ENCODE measurements around the gene HDAC4. TPM values are rescaled to one million over a fixed set of nuclear protein-coding genes. Genes with fewer than 3 reads are reported as not detected.

The HDAC4 gene
- polyA plus RNA-seq, 1 experiment = 4.4 TPM

DNA sequence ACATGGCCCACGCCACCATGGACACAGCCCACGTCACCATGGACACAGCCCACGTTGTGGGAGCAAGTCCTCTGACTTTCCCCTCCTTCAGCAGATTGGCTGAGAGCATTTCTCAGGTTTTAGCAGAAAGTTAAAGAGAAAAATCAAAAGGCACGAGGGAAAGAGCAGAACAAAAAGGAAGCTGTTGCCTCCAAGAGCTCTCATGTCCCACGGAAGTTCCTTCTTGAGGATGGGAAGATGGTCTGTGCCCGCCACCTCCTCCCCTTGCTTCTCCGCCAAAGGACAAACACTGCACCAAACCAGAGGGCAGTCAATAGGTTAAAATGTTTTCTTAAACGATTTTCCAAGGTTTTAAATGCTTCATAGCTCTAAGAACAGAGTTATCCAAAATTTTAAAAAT is 148.4 kb downstream of the HDAC4 start:
- Histone ChIP-seq H3K36me3 (ENCODE audit: control insufficient read depth, insufficient read depth, low read length) (no peaks in the 10 kb centered on the region), H3K4me3 (ENCODE audit: low read depth, low read length) (no peak overlapping the region), H3K27me3 (ENCODE audit: control insufficient read depth, insufficient read depth, low read length) (no peaks in the 10 kb centered on the region)
- CTCF ChIA-PET = no interaction called here
- POLR2A ChIA-PET = no interaction called here
- TF ChIP-seq, protein P1, sequence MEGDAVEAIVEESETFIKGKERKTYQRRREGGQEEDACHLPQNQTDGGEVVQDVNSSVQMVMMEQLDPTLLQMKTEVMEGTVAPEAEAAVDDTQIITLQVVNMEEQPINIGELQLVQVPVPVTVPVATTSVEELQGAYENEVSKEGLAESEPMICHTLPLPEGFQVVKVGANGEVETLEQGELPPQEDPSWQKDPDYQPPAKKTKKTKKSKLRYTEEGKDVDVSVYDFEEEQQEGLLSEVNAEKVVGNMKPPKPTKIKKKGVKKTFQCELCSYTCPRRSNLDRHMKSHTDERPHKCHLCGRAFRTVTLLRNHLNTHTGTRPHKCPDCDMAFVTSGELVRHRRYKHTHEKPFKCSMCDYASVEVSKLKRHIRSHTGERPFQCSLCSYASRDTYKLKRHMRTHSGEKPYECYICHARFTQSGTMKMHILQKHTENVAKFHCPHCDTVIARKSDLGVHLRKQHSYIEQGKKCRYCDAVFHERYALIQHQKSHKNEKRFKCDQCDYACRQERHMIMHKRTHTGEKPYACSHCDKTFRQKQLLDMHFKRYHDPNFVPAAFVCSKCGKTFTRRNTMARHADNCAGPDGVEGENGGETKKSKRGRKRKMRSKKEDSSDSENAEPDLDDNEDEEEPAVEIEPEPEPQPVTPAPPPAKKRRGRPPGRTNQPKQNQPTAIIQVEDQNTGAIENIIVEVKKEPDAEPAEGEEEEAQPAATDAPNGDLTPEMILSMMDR (IDR thresholded peaks at IDR 0.05; ENCODE audit: insufficient read depth, low read depth, low read length) = no peak
- DNase-seq (ENCODE audit: low read depth) = no peak

GRCh38 chr2:239251971-239252370 is 148.8 kb downstream of the HDAC4 start:
- H3K27me3 ChIP-seq (ENCODE audit: control insufficient read depth, insufficient read depth, low read length) = no peaks in the 10 kb centered on the region
- H3K36me3 ChIP-seq (ENCODE audit: control insufficient read depth, insufficient read depth, low read length) = no peaks in the 10 kb centered on the region
- TF ChIP-seq, protein P1 (IDR thresholded peaks at IDR 0.05; ENCODE audit: insufficient read depth, low read depth, low read length) = no peak
- POLR2A ChIA-PET = no interaction called here
- DNase-seq (ENCODE audit: low read depth) = no peak
- no peak overlapping the region for H3K4me3 ChIP-seq (ENCODE audit: low read depth, low read length)
- CTCF ChIA-PET = no interaction called here

DNA sequence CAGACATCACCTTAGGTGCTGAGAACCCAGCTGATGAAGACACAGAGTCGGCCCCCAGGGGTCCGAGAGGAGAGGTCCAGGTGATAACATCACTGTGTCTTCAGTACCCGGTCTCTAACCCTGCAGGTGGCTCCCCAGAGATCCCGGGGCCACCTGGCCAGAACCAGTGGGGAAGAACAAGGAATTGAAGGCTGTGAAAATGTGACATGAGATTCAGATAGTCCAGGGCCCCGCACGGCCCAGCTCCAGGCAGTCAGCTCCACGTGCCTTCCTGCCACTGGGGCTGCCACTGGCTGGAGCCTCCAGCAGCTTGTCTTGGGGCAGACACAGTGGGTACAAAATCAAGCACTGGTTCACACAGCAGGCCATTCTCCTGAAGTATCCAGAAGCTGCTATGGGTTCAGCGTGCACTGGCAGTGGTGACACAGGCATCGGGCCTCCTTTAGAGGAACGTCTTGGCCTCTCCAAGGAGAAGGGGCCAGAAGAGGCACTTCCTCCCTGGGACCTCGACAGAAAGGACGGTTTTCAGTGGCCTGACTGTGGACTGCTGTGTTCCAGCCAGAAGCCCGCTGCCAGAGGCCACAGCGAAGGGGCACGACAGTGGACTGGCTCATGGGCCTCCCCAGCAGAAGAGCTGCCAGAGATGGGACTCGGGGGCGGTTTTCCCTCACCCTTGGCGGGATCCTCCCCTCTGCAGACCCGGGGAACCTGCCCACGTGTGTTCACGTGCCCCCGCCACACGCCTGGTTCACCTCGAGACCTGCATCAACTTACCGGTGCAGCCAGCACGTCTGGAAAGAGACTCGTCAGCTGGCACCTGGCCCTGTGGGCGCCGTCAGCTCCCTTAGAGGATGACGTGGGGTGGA is 150.4 kb downstream of the HDAC4 start:
- DNase-seq (ENCODE audit: low read depth) = no peak
- Histone ChIP-seq H3K36me3 (ENCODE audit: control insufficient read depth, insufficient read depth, low read length) (no peaks in the 10 kb centered on the region), H3K27me3 (ENCODE audit: control insufficient read depth, insufficient read depth, low read length) (no peaks in the 10 kb centered on the region), H3K4me3 (ENCODE audit: low read depth, low read length) (no peak overlapping the region)
- POLR2A ChIA-PET = no interaction called here
- CTCF ChIA-PET = interaction anchor here (0.7 to 1.1 kb wide), 2 partner anchors 105 to 108 kb away, joined by 3 to 4 read pairs; no protein-coding TSS in a partner anchor
- TF ChIP-seq, protein P1 (IDR thresholded peaks at IDR 0.05; ENCODE audit: insufficient read depth, low read depth, low read length) = no peak

GRCh38 chr2:239249776-239250175 is 151.0 kb downstream of the HDAC4 start:
- POLR2A ChIA-PET = no interaction called here
- no peak for DNase-seq (ENCODE audit: low read depth)

DNA sequence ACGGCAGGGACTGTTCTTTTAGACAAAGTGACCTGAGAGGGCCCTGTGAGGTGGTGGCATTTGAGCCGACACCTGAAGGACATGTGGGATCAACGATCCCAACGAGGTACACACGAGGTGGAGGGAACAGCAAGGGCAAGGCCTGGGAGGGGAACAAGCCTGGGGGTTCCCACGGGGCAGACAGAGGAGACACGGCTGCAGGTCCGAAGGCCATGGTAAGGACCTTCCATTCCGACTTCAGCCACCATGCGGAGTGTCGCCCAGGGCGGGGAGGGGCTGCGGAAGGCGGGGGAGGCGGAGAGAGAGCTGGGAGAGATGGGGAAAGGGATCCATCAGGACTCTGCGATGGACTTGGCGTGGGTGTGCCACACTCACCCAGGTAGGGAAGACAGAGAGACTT is 151.8 kb downstream of the HDAC4 start:
- TF ChIP-seq, protein P1 (IDR thresholded peaks at IDR 0.05; ENCODE audit: insufficient read depth, low read depth, low read length) = no peak
- H3K27me3 ChIP-seq (ENCODE audit: control insufficient read depth, insufficient read depth, low read length) = no peaks in the 10 kb centered on the region
- ChIA-PET POLR2A (no interaction called here), CTCF (no interaction called here)
- no peak overlapping the region for H3K4me3 ChIP-seq (ENCODE audit: low read depth, low read length)
- no peaks in the 10 kb centered on the region for H3K36me3 ChIP-seq (ENCODE audit: control insufficient read depth, insufficient read depth, low read length)
- DNase-seq (ENCODE audit: low read depth) = no peak

More at GRCh38 chr2:239249776-239250175, 151.0 kb downstream of the HDAC4 start:
- CTCF ChIA-PET = interaction anchor here (0.7 to 1.1 kb wide), 2 partner anchors 105 to 107 kb away, joined by 3 to 4 read pairs; no protein-coding TSS in a partner anchor
- no peak overlapping the region for H3K4me3 ChIP-seq (ENCODE audit: low read depth, low read length)
- TF ChIP-seq, protein P1 (IDR thresholded peaks at IDR 0.05; ENCODE audit: insufficient read depth, low read depth, low read length) = no peak
- H3K36me3 ChIP-seq (ENCODE audit: control insufficient read depth, insufficient read depth, low read length) = no peaks in the 10 kb centered on the region
- no peaks in the 10 kb centered on the region for H3K27me3 ChIP-seq (ENCODE audit: control insufficient read depth, insufficient read depth, low read length)
